ENCODE measurements around the gene EPAS1. TPM values are rescaled to one million over a fixed set of nuclear protein-coding genes. Genes with fewer than 3 reads are reported as not detected.

The EPAS1 gene
- total and polyA plus RNA-seq, 9 of the 15 experiments (the other 6 are each of a cell fraction or from before 2014, with no cell fraction given): 0.25 to 11.2 (median 4.1) TPM

- peaks cover 5% of the 10 kb centered on the region for H3K9me3 ChIP-seq (replicated peaks; ENCODE audit: control insufficient read depth, insufficient read depth, low read depth, low read length)
- ChIA-PET POLR2A (no interaction called here), CTCF (ENCODE audit: low intra/inter-chr PET ratio) (interaction anchor here (0.6 to 3.1 kb wide), 4 partner anchors 67 to 376 kb away, joined by 5 to 17 read pairs (median 11); no protein-coding TSS in a partner anchor)
- no peak overlapping the region for H3K27ac ChIP-seq (ENCODE audit: extremely low read depth, low read depth, low read length)
- H3K4me2 ChIP-seq (ENCODE audit: insufficient read depth, low read length): no peak overlapping the region
- 0 out of 3 replicates have a peak, but pooled peaks cover 7% of the 10 kb centered on the region for H3K36me3 ChIP-seq (ENCODE audit: control insufficient read depth, insufficient read depth, low read length)
- no peak overlapping the region for H3K4me3 ChIP-seq
- FAIRE-seq (no peak), ATAC-seq (peak; percentile 58), DNase-seq (ENCODE audit: extremely low read depth in 1 of 4, low spot score in 3 of 4) (peak in 3 of 4 experiments; percentile 15 to 41 (median 32))
- H3K4me1 ChIP-seq (replicated peaks in 1 of 2; ENCODE audit: control insufficient read depth in 2 of 2, insufficient read depth in 2 of 2, low read length in 2 of 2): peaks cover 0 to 7% of the 10 kb centered on the region in 2 experiments; a peak in 2 of 5 replicates
- in situ Hi-C loops (cut with MboI): loop anchor here (5.0 kb wide), 1 partner anchor 69 kb away; the partner anchor contains the start of gene EPAS1
- WGBS (ENCODE audit: insufficient coverage, low coverage, missing lambda C conversion rate): 84% methylated on average over 14 of the region's 15 CpGs
- H3K27me3 ChIP-seq (ENCODE audit: control insufficient read depth in 2 of 2, insufficient read depth in 2 of 2, low read length in 2 of 2): no peaks in the 10 kb centered on the region
- no TSS peak for BruUV-seq (replicated peaks)
- no peaks in the 10 kb centered on the region for H3K9me1 ChIP-seq (ENCODE audit: control insufficient read depth, insufficient read depth, low read length)
- 0 out of 2 replicates have a peak, but pooled peaks cover 4% of the 10 kb centered on the region for H4K20me1 ChIP-seq (replicated peaks; ENCODE audit: control insufficient read depth, insufficient read depth, low read length)
- no peak overlapping the region for H2AFZ ChIP-seq (ENCODE audit: low read depth, low read length)
- H3K9ac ChIP-seq (ENCODE audit: insufficient read depth in 1 of 2, low read depth in 2 of 2, low read length in 2 of 2): 0 out of 4 replicates have a peak overlapping the region, but pooled peaks of 1 of the 2 experiments have one; percentile 39
- intact Hi-C loops (cut with micrococcal nuclease): loop anchor here (1.0 to 10.0 kb wide), 6 partner anchors 67 to 354 kb away; no protein-coding TSS in a partner anchor
- peak; percentile 37; the same call in 1 of the 2 replicates for TF ChIP-seq REST (IDR thresholded peaks at IDR 0.05; ENCODE audit: borderline replicate concordance)
- no peak for TF ChIP-seq REST (CRISPR knock-in tag; IDR thresholded peaks at IDR 0.05; ENCODE audit: low read depth)
- no peak for TF ChIP-seq POLR3G (IDR thresholded peaks at IDR 0.05; ENCODE audit: extremely low read depth, insufficient read length, insufficient replicate concordance)
- no peak for TF ChIP-seq ZNF134 (CRISPR knock-in tag; conservative IDR thresholded peaks at IDR 0.05)
- peak; percentile 19 to 63; a peak in 2 of 4 replicates for TF ChIP-seq RAD21 (CRISPR knock-in tag; conservative IDR thresholded peaks at IDR 0.05 in 1 of 2, IDR thresholded peaks at IDR 0.05 in 1 of 2)
- peak; percentile 38 to 53 (median 42); a peak in 4 of 6 replicates for TF ChIP-seq CTCF (IDR thresholded peaks at IDR 0.05 in 2 of 3, conservative IDR thresholded peaks at IDR 0.05 in 1 of 3; ENCODE audit: insufficient read depth in 2 of 3, low read depth in 1 of 3, low read length in 3 of 3)
- no peaks in the 10 kb centered on the region for H3K79me2 ChIP-seq (ENCODE audit: control insufficient read depth, insufficient read depth, low read length)
Measured at GRCh38 chr2:46365913-46366667, 68.9 kb downstream of the EPAS1 start.
